K562 (cell line): ENCODE measurements around the gene RUNDC1. TPM values are rescaled to one million over a fixed set of nuclear protein-coding genes. Genes with fewer than 3 reads are reported as not detected.

Experiments
- CBX5 ChIP-seq: IDR thresholded peaks from 2 replicates; pipeline ENCODE4 v1.6.1; 2014; ENCODE audit warnings: low read depth, borderline replicate concordance
- CCNT2 ChIP-seq: IDR thresholded peaks from 2 replicates; pipeline ENCODE4 v1.6.1; 2011; ENCODE audit warnings: borderline replicate concordance, low read depth, mild to moderate bottlenecking, moderate library complexity, mixed read lengths, low read length; ENCODE audit not compliant: insufficient read length; ENCODE audit errors: extremely low read depth
- EWSR1 ChIP-seq: fragments of 450-650 bp; IDR thresholded peaks from 2 replicates; pipeline ENCODE4 v1.6.1; 2018; ENCODE audit warnings: borderline replicate concordance, mild to moderate bottlenecking, low read depth, moderate library complexity; ENCODE audit not compliant: partially characterized antibody
- FOXM1 ChIP-seq, 2 experiments: fragments of 450-650 bp in 1 of 2; sonication (generic) in 1 of 2; formaldehyde crosslinking in 1 of 2; IDR thresholded peaks; 2 replicates each; pipeline versions ENCODE4 v1.6.1 to v1.9.0; 2017 to 2022; ENCODE audit warnings: low read depth in 2 of 2, mild to moderate bottlenecking in 2 of 2, missing genetic modification reagents in 1 of 2, moderate library complexity in 1 of 2
- KLF13 ChIP-seq: fragments of 450-650 bp; IDR thresholded peaks from 2 replicates; pipeline ENCODE4 v1.6.1; 2016; ENCODE audit warnings: missing genetic modification characterization, low read depth, mild to moderate bottlenecking, missing compliant biosample characterization, moderate library complexity, borderline replicate concordance
- MCM2 ChIP-seq: fragments of 450-650 bp; IDR thresholded peaks from 2 replicates; pipeline ENCODE4 v1.6.1; 2017; ENCODE audit warnings: low read depth, mild to moderate bottlenecking
- MXI1 ChIP-seq: IDR thresholded peaks from 2 replicates; pipeline ENCODE4 v1.6.1; 2011; ENCODE audit warnings: low read depth, mild to moderate bottlenecking, improper control_type of control experiment, low read length
- PHTF2 ChIP-seq: fragments of 250-450 bp; sonication (Bioruptor Pico); IDR thresholded peaks from 2 replicates; pipeline ENCODE4 v1.5.0; 2021; ENCODE audit warnings: mild to moderate bottlenecking
- POLR2A ChIP-seq: fragments of 450-650 bp; conservative IDR thresholded peaks from 2 replicates; pipeline ENCODE4 v1.6.1; 2016
- STAG1 ChIP-seq: sonication (generic); formaldehyde crosslinking; IDR thresholded peaks from 2 replicates; pipeline ENCODE4 v1.5.0; 2020; ENCODE audit warnings: missing genetic modification reagents, borderline replicate concordance
- TAF1 ChIP-seq: IDR thresholded peaks from 2 replicates; pipeline ENCODE4 v1.6.1; 2011; ENCODE audit warnings: mild to moderate bottlenecking, low read length, moderate library complexity; ENCODE audit not compliant: insufficient read depth, control insufficient read depth, severe bottlenecking; ENCODE audit errors: extremely low read depth
- ZBTB40 ChIP-seq, 2 experiments: fragments of 450-650 bp in 1 of 2; sonication (generic) in 1 of 2; formaldehyde crosslinking in 1 of 2; IDR thresholded peaks; 2 replicates each; pipeline versions ENCODE4 v1.7.1 to v1.9.0; 2016 to 2022; ENCODE audit warnings: inconsistent platforms in 1 of 2, mild to moderate bottlenecking in 1 of 2, missing genetic modification reagents in 1 of 2
- polyA plus RNA-seq, 8 experiments: library from polyadenylated mRNA; depleted of rRNA in 4 of 8; stranded (reverse) in 5 of 8; unstranded in 3 of 8; fragments of >200 nt; fragmentation: Nextera tagmentation in 2 of 8; fragmentation: Illumina TruSeq in 1 of 8; extraction: Ambion mirVana in 2 of 8; extraction: Trizol in 1 of 8; gene quantifications; 2 replicates each; pipeline versions ENCODE4 v1.2.1 to v1.2.3, GENCODE V29; 2011 to 2014; ENCODE audit warnings: inconsistent platforms in 1 of 8, missing spikeins in 1 of 8
- total RNA-seq, 7 experiments: library from RNA; depleted of rRNA in 6 of 7; stranded (reverse); fragments of >200 nt in 6 of 7; fragmentation: Illumina TruSeq in 2 of 7; extraction: Trizol in 2 of 7; gene quantifications; 2 replicates each; pipeline versions ENCODE4 v1.2.1 to v1.2.3, GENCODE V29; 2011 to 2021; ENCODE audit warnings: low replicate concordance in 1 of 7
- TF ChIP-seq, protein P1 (sequence below): fragments of 450-650 bp; IDR thresholded peaks from 2 replicates; pipeline ENCODE4 v1.6.1; 2016

The RUNDC1 gene
- total and polyA plus RNA-seq, 9 of the 15 experiments (the other 6 are each of a cell fraction or from before 2014, with no cell fraction given), result 3.4 to 12.6 (median 9.4) TPM

DNA sequence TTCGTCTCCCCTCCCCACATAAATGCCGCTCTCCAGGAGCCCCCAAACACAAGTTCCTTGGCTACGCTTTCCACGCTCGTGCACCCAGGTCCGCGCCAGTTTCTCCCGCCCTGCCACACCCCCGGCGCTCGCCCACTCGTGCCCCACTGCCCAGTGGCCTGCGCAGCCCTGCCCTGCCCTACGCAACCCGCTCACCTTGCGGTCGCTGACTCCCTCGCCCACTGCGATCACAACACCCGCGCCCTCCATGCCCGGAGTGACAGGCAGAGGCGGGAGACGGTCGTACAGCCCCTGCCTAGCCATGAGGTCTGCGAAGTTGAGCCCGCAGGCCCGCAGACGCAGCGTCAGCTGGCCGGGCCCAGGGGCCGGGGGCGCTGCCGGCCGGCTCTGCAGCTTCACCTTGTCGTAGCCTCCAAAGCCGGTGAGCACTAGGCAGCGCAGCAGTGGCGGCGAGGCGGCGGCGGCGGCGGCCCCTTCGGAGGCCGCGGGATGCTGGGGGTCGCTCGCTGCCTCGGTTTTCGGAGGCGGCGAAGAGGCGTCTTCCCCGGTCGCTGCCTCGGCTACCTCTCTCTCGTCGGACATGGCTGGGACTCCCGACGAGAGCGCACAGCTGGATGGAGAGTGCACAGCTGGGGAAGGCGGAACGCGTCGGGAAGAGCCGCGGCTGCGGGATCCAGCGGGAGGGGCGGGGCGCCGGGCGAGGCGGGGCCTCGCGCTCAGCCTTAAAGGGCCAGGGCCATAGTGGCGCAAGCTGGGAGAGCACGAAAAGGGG, 41.6 kb downstream of the RUNDC1 start, which contains the start of gene VAT1 (continued):
- TF ChIP-seq ZBTB40 (IDR thresholded peaks at IDR 0.05), result 0 out of 2 replicates have a peak, but pooled peaks have one; percentile 47
- TF ChIP-seq ZBTB40 (CRISPR knock-in tag; IDR thresholded peaks at IDR 0.05), result no peak
- no peak for TF ChIP-seq EWSR1
- peak; percentile 57; the same call in 1 of the 2 replicates for TF ChIP-seq POLR2A
- TF ChIP-seq KLF13 (tag), result peak; percentile 47; the same call in 1 of the 2 replicates
- TF ChIP-seq, protein P1, sequence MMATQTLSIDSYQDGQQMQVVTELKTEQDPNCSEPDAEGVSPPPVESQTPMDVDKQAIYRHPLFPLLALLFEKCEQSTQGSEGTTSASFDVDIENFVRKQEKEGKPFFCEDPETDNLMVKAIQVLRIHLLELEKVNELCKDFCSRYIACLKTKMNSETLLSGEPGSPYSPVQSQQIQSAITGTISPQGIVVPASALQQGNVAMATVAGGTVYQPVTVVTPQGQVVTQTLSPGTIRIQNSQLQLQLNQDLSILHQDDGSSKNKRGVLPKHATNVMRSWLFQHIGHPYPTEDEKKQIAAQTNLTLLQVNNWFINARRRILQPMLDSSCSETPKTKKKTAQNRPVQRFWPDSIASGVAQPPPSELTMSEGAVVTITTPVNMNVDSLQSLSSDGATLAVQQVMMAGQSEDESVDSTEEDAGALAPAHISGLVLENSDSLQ, result peak; percentile 57
- TF ChIP-seq PHTF2 (CRISPR knock-in tag), result no peak
- no peak for TF ChIP-seq CBX5
- peak; percentile 59 for TF ChIP-seq CCNT2
- no peak for TF ChIP-seq STAG1
- peak; percentile 30 for TF ChIP-seq TAF1
- TF ChIP-seq MCM2, result no peak
- no peak for TF ChIP-seq MXI1
- TF ChIP-seq FOXM1 (IDR thresholded peaks at IDR 0.05; ENCODE audit: low read depth), result no peak
- TF ChIP-seq FOXM1 (CRISPR knock-in tag; IDR thresholded peaks at IDR 0.05; ENCODE audit: low read depth), result peak; percentile 88; the same call in 1 of the 2 replicates
